ENCODE data around the gene FREM1.

The FREM1 gene

GRCh38 chr9:14888272-14888671 is 22.0 kb downstream of the FREM1 start:
- H3K27ac ChIP-seq, result no peak overlapping the region
- H3K4me3 ChIP-seq, result no peak overlapping the region

GRCh38 chr9:14887149-14887548 is 23.1 kb downstream of the FREM1 start:
- no peak overlapping the region for H3K27ac ChIP-seq
- H3K4me3 ChIP-seq, result no peak overlapping the region

- Histone ChIP-seq H3K4me3 (no peak overlapping the region), H3K27ac (peak overlapping the region in 12 of 21 experiments; percentile 14 to 76 (median 50))
Measured at GRCh38 chr9:14883310-14883944, 26.8 kb downstream of the FREM1 start.

GRCh38 chr9:14882090-14882489 is 28.1 kb downstream of the FREM1 start:
- Histone ChIP-seq H3K27ac (peak overlapping the region in 1 of 21 experiments; percentile 10), H3K4me3 (no peak overlapping the region)

- peak overlapping the region in 1 of 21 experiments; percentile 6 for H3K27ac ChIP-seq
- no peak overlapping the region for H3K4me3 ChIP-seq
Measured at GRCh38 chr9:14881006-14881405, 29.2 kb downstream of the FREM1 start.

GRCh38 chr9:14870090-14870489 is 40.1 kb downstream of the FREM1 start:
- Histone ChIP-seq H3K27ac (no peak overlapping the region), H3K4me3 (no peak overlapping the region)

GRCh38 chr9:14869671-14870070 is 40.6 kb downstream of the FREM1 start:
- no peak overlapping the region for H3K4me3 ChIP-seq
- no peak overlapping the region for H3K27ac ChIP-seq

- H3K27ac ChIP-seq, result no peak overlapping the region
- H3K4me3 ChIP-seq, result no peak overlapping the region
Measured at GRCh38 chr9:14868772-14869583, 41.2 kb downstream of the FREM1 start.

GRCh38 chr9:14868418-14868771 is 41.8 kb downstream of the FREM1 start:
- no peak overlapping the region for H3K27ac ChIP-seq
- H3K4me3 ChIP-seq, result no peak overlapping the region

GRCh38 chr9:14866200-14866749 is 44.0 kb downstream of the FREM1 start:
- Histone ChIP-seq H3K4me3 (no peak overlapping the region), H3K27ac (no peak overlapping the region)

- peak overlapping the region in 1 of 21 experiments; percentile 3 for H3K27ac ChIP-seq
- H3K4me3 ChIP-seq, result no peak overlapping the region
Measured at GRCh38 chr9:14864309-14864708, 45.9 kb downstream of the FREM1 start.

GRCh38 chr9:14863402-14863801 is 46.8 kb downstream of the FREM1 start:
- H3K4me3 ChIP-seq, result no peak overlapping the region
- peak overlapping the region in 1 of 21 experiments; percentile 19 for H3K27ac ChIP-seq

- Histone ChIP-seq H3K4me3 (no peak overlapping the region), H3K27ac (no peak overlapping the region)
Measured at GRCh38 chr9:14857449-14858305, 52.6 kb downstream of the FREM1 start.

- Histone ChIP-seq H3K4me3 (no peak overlapping the region), H3K27ac (no peak overlapping the region)
Measured at GRCh38 chr9:14849851-14850250, 60.4 kb downstream of the FREM1 start.

GRCh38 chr9:14849296-14849695 is 60.9 kb downstream of the FREM1 start:
- Histone ChIP-seq H3K27ac (no peak overlapping the region), H3K4me3 (no peak overlapping the region)

- Histone ChIP-seq H3K27ac (no peak overlapping the region), H3K4me3 (no peak overlapping the region)
Measured at GRCh38 chr9:14846871-14847311, 63.3 kb downstream of the FREM1 start.

GRCh38 chr9:14843163-14843562 is 67.1 kb downstream of the FREM1 start:
- no peak overlapping the region for H3K4me3 ChIP-seq

GRCh38 chr9:14842269-14842668 is 68.0 kb downstream of the FREM1 start:
- Histone ChIP-seq H3K4me3 (no peak overlapping the region), H3K27ac (no peak overlapping the region)

More at GRCh38 chr9:14843163-14843562, 67.1 kb downstream of the FREM1 start:
- H3K27ac ChIP-seq, result no peak overlapping the region

GRCh38 chr9:14838701-14839100 is 71.5 kb downstream of the FREM1 start:
- Histone ChIP-seq H3K27ac (no peak overlapping the region), H3K4me3 (no peak overlapping the region)

GRCh38 chr9:14836885-14837284 is 73.3 kb downstream of the FREM1 start:
- Histone ChIP-seq H3K4me3 (no peak overlapping the region), H3K27ac (no peak overlapping the region)
